Measurements from ENCODE around the gene ZNF407. TPM values are rescaled to one million over a fixed set of nuclear protein-coding genes. Genes with fewer than 3 reads are reported as not detected.

Gene ZNF407
- total RNA-seq, 2 experiments from 2014 or later: 23.2 to 24.7 TPM

DNA sequence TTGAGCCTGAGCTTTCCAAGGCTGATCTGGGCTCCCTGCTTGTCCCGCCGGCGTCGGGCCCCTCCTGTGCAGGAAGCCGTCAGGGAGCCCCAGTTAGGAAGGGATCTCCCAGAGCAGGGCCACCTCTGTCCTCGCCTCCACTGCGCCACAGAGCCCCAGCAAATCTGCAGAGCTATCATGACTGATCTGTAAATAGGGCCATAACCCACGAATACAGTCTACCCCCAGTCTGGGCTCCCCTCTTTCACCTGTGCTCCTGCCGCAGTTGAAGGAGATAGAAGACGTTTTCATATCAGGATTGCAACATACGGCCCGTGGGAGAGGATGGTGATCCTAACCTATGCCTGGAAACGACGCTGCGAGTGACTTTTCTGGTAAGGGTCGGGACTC is 472.6 kb downstream of the ZNF407 start:
- Mint-ChIP-seq H3K27me3 (no peaks in the 10 kb centered on the region), H3K9me3 (no peaks in the 10 kb centered on the region), H3K4me3 (peak overlapping the region; percentile 88), H3K36me3 (ENCODE audit: low read depth) (peaks cover 42% of the 10 kb centered on the region), H3K4me1 (ENCODE audit: low read depth) (peaks cover 46% of the 10 kb centered on the region), H3K27ac (peak overlapping the region; percentile 95)
- intact Hi-C loops (cut with DNase I, micrococcal nuclease): loop anchor here (2.0 to 10.0 kb wide), 3 partner anchors 141 to 175 kb away; partner anchors contain the start of gene TSHZ1 (in 2 of the 2)
- ChIA-PET POLR2A (interaction anchor here (1.1 to 2.1 kb wide), 3 partner anchors 41 to 585 kb away, joined by 3 to 36 read pairs (median 13); partner anchors contain the start of genes PTGR3 and TSHZ1), CTCF (no interaction called here)
- H3K9me3 ChIP-seq (ENCODE audit: control insufficient read depth in 1 of 2, insufficient read depth in 1 of 2, low read length in 2 of 2): peaks cover 6 to 30% of the 10 kb centered on the region in 2 experiments
- H3K27ac ChIP-seq (ENCODE audit: low read depth in 1 of 2, low read length in 2 of 2): peak overlapping the region; percentile 71 to 91
- no peaks in the 10 kb centered on the region for H3K36me3 ChIP-seq (ENCODE audit: insufficient read depth, low read length)
- TF ChIP-seq, protein P1, sequence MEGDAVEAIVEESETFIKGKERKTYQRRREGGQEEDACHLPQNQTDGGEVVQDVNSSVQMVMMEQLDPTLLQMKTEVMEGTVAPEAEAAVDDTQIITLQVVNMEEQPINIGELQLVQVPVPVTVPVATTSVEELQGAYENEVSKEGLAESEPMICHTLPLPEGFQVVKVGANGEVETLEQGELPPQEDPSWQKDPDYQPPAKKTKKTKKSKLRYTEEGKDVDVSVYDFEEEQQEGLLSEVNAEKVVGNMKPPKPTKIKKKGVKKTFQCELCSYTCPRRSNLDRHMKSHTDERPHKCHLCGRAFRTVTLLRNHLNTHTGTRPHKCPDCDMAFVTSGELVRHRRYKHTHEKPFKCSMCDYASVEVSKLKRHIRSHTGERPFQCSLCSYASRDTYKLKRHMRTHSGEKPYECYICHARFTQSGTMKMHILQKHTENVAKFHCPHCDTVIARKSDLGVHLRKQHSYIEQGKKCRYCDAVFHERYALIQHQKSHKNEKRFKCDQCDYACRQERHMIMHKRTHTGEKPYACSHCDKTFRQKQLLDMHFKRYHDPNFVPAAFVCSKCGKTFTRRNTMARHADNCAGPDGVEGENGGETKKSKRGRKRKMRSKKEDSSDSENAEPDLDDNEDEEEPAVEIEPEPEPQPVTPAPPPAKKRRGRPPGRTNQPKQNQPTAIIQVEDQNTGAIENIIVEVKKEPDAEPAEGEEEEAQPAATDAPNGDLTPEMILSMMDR (IDR thresholded peaks at IDR 0.05): no peak
- DNase-seq (no peak), ATAC-seq (ENCODE audit: poor library complexity) (no peak)
- H3K4me3 ChIP-seq (ENCODE audit: low read length): peak overlapping the region; percentile 54
- H3K27me3 ChIP-seq (ENCODE audit: control insufficient read depth in 1 of 2, insufficient read depth in 2 of 2, low read length in 2 of 2): no peaks in the 10 kb centered on the region
- peaks cover 53% of the 10 kb centered on the region for H3K4me1 ChIP-seq (ENCODE audit: insufficient read depth, low read length)

DNA sequence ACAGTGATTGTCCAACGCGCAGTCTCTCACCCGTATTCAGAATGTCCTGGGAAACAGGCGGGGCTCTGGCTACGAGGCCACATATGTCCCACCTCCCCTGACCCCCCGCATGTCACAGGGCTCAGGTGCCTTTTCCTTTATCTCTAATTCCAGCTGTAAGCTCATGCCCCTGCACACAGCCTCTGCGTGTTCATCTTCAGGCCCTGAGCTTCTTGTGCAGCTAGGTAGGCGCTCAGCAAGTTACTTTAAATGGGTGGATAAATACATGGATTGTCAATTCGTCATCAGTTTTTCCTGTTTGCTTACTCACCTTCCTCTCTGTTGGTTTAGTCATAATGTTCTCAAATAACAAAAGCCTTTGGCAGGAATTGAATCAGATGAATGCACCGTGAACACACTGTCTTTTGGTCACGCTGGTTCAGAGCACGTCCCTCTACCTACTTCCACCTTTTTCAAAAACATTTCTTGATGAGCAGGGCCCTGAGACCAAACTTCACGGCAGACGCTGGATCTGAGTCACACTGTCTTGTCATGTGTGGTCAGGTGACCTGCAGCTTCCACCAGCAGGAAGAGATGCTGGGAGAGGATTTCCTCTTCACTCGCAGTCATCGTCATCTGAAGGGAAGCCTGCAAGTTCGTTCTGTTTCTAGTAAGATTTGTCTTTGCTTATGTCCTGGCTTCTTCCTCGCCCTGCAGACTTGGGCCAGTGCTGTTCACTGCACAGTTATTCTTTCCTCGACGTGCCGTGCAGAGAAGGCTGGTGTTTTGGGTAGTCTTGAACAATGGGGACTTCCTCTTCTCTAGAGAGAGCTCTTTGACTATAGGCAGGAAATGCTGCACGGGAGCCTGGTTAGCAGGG is 473.2 kb downstream of the ZNF407 start:
- H3K27me3 ChIP-seq (ENCODE audit: control insufficient read depth in 1 of 2, insufficient read depth in 2 of 2, low read length in 2 of 2): no peaks in the 10 kb centered on the region

DNA sequence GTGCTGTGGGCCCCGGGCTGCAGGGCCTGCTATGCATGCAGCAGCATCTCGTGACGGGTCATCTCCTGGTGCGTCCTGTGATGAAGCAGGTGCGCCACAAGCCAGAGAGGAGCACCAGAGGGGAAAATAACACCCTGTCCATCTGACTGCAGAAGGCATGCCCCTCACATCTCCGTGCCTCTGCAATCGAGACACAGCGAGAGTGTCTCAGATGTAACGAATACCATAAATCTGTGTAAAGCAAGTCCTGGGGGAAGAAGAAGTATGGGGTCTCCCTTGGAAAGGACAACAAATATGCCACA is 473.8 kb downstream of the ZNF407 start:
- no peaks in the 10 kb centered on the region for H3K27me3 ChIP-seq (ENCODE audit: control insufficient read depth in 1 of 2, insufficient read depth in 2 of 2, low read length in 2 of 2)
- peak overlapping the region; percentile 71 to 91 for H3K27ac ChIP-seq (ENCODE audit: low read depth in 1 of 2, low read length in 2 of 2)
- CTCF ChIA-PET: interaction anchor here (0.8 kb wide), 1 partner anchor 75 kb away, joined by 3 read pairs; no protein-coding TSS in a partner anchor
- DNase-seq (no peak), ATAC-seq (ENCODE audit: poor library complexity) (no peak)
- H3K4me1 ChIP-seq (ENCODE audit: insufficient read depth, low read length): peaks cover 53% of the 10 kb centered on the region
- TF ChIP-seq, protein P1 (IDR thresholded peaks at IDR 0.05): no peak
- H3K36me3 ChIP-seq (ENCODE audit: insufficient read depth, low read length): no peaks in the 10 kb centered on the region
- POLR2A ChIA-PET: interaction anchor here (0.5 to 2.1 kb wide), 9 partner anchors 42 to 474 kb away, joined by 3 to 36 read pairs (median 3); partner anchors contain the start of genes PTGR3, TSHZ1 and ZNF407
- Mint-ChIP-seq H3K36me3 (ENCODE audit: low read depth) (peaks cover 41% of the 10 kb centered on the region), H3K9me3 (peaks cover 1% of the 10 kb centered on the region), H3K27ac (peak overlapping the region; percentile 95), H3K4me1 (ENCODE audit: low read depth) (peaks cover 46% of the 10 kb centered on the region), H3K27me3 (no peaks in the 10 kb centered on the region), H3K4me3 (peak overlapping the region; percentile 88)
- peaks cover 17 to 42% of the 10 kb centered on the region in 2 experiments for H3K9me3 ChIP-seq (ENCODE audit: control insufficient read depth in 1 of 2, insufficient read depth in 1 of 2, low read length in 2 of 2)
- H3K4me3 ChIP-seq (ENCODE audit: low read length): peak overlapping the region; percentile 54
- intact Hi-C loops (cut with DNase I, micrococcal nuclease): loop anchor here (2.0 to 10.0 kb wide), 3 partner anchors 139 to 177 kb away; partner anchors contain the start of gene TSHZ1 (in 2 of the 2)

More for the DNA sequence above, 473.2 kb downstream of the ZNF407 start:
- ChIA-PET CTCF (interaction anchor here (0.8 kb wide), 1 partner anchor 74 kb away, joined by 3 read pairs; no protein-coding TSS in a partner anchor), POLR2A (interaction anchor here (0.5 to 2.1 kb wide), 10 partner anchors 41 to 585 kb away, joined by 3 to 36 read pairs (median 3); partner anchors contain the start of genes PTGR3, TSHZ1 and ZNF407)
- peak overlapping the region; percentile 95 for H3K27ac Mint-ChIP-seq
- H3K9me3 Mint-ChIP-seq: no peaks in the 10 kb centered on the region
- peaks cover 46% of the 10 kb centered on the region for H3K4me1 Mint-ChIP-seq (ENCODE audit: low read depth)
- H3K36me3 Mint-ChIP-seq (ENCODE audit: low read depth): peaks cover 38% of the 10 kb centered on the region
- Histone ChIP-seq H3K36me3 (ENCODE audit: insufficient read depth, low read length) (no peaks in the 10 kb centered on the region), H3K27ac (ENCODE audit: low read depth in 1 of 2, low read length in 2 of 2) (peak overlapping the region; percentile 71 to 91), H3K9me3 (ENCODE audit: control insufficient read depth in 1 of 2, insufficient read depth in 1 of 2, low read length in 2 of 2) (peaks cover 11 to 36% of the 10 kb centered on the region in 2 experiments), H3K4me3 (ENCODE audit: low read length) (peak overlapping the region; percentile 54), H3K4me1 (ENCODE audit: insufficient read depth, low read length) (peaks cover 53% of the 10 kb centered on the region)
- DNase-seq: peak; percentile 47 to 88 (median 72)
- intact Hi-C loops (cut with DNase I, micrococcal nuclease): loop anchor here (2.0 to 10.0 kb wide), 3 partner anchors 140 to 176 kb away; partner anchors contain the start of gene TSHZ1 (in 2 of the 2)
- peak; percentile 87 for ATAC-seq (ENCODE audit: poor library complexity)
- peak overlapping the region; percentile 88 for H3K4me3 Mint-ChIP-seq
- no peaks in the 10 kb centered on the region for H3K27me3 Mint-ChIP-seq
- TF ChIP-seq, protein P1 (IDR thresholded peaks at IDR 0.05): no peak
